NCI-H2171 treated with DMSO at 0.1 percent for 48 hours (cell line): Measurements from ENCODE around the gene FHOD3.

Experiments
- DNase-seq: peaks from one replicate; lab custom pipeline; 2025; lab: John Stamatoyannopoulos, UW

Gene FHOD3

GRCh38 chr18:36629836-36630235, 332.3 kb downstream of the FHOD3 start:
- DNase-seq: no peak

DNA sequence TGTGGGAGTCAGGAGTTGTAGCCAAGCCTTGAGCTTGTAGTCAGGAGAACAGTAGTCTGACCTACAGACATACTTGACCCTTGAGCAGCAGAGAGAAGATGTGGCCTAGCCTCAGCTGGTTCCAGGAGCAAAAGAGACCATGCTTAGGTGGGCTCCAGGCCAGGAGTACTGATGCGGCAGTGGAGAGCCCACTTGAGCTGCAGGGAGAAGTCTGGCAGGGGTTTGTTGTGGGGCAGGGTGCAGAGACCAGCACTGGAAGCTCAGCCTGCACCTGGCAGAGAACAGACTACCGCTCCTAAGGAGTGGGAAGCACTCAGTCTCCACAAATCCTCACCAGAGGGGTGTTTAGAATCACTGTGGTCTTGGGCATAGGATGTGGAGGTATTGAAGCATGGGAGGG, 333.4 kb downstream of the FHOD3 start:
- DNase-seq: no peak

- peak; percentile 32 for DNase-seq
Observed at GRCh38 chr18:36633961-36634412, 336.5 kb downstream of the FHOD3 start.

DNA sequence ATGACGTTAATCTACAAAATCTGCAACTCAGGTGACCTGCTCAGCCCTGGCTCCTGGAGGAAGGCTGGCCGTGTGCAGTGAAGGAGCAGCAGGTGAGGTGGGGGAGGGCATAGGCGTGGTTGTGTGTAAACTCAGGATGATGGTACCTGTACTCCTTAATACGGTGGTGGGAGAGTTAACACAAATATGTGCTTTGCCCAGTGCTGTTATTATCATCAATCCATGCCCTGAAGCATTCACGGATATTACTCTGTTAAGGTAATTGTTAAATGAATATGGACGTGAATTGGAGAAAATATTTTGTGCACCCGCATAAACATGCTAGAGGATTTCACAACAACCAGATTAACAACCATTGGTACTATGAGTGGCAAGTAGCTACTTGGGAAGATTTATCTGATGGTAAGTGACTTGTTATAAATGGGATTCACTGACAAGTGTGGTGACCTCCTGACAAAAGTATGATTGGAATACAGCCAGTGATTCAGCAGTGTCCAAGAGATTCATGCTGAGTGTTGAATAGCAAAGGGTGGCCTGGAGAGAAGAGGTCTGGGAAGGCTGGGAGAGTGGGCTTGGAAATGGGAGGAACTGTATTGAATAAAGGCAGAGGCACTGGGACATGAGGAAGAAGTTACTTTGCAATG, 337.2 kb downstream of the FHOD3 start:
- no peak for DNase-seq

DNA sequence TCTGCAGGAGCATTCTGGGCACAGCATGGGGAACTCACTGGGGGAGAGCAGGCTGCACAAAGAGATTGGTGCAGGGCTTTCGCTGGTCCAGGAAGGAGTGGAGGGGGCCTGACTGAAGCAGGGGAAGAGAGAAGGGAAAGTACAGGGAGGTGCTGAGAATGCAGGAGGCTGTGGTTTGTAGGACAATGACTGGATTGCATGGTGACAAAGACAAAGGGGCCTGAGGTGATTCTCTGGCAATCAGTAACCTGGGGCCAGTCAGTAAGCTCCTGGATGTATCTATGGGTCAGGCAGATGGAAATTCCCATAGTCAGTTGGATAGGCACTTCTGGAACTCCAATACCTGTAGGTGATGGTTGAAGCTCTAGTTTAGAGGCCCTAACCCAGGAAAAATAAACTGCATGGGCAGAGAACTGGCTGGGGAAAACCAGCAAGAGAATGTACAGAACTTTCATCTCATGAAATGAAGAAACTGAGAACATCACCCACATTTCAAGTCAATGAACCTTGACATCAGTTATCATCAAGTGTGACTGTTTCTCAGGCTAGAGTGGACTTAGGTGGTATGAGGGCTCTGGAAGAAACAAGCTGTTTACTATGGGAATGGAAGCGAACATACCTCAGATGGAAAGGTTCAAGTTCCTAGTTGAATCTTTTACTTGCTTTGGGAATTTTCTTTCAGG, 338.0 kb downstream of the FHOD3 start:
- no peak for DNase-seq

GRCh38 chr18:36636237-36636817, 338.8 kb downstream of the FHOD3 start:
- DNase-seq: no peak

DNA sequence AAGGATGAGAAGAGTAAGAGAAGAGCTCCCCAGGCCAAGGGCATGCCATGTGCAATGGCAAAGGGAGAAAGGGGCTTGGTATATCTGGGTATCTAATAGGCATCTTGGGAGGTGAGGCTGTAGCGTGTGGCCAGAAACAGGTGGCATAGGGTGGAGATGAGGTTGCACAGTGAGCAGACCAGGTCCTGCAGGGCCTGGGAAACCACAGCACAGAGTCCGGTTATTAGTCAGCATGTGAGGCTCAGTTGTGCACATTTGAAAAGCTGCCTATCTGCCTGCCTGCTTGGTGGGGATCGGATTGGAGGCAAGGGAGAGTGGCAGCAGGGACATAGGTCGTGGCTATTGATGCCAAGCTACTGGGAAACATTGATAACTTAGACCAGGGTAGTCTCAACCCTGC, 340.7 kb downstream of the FHOD3 start:
- DNase-seq: no peak

- no peak for DNase-seq
Observed at GRCh38 chr18:36640021-36640952, 342.8 kb downstream of the FHOD3 start.

- DNase-seq: no peak
Observed at GRCh38 chr18:36643061-36643460, 345.5 kb downstream of the FHOD3 start.

GRCh38 chr18:36648803-36649202, 351.3 kb downstream of the FHOD3 start:
- no peak for DNase-seq

- DNase-seq: no peak
Observed at GRCh38 chr18:36649205-36649604, 351.7 kb downstream of the FHOD3 start.

GRCh38 chr18:36650266-36650665, 352.8 kb downstream of the FHOD3 start:
- DNase-seq: no peak

- DNase-seq: no peak
Observed at GRCh38 chr18:36650906-36651305, 353.4 kb downstream of the FHOD3 start.

DNA sequence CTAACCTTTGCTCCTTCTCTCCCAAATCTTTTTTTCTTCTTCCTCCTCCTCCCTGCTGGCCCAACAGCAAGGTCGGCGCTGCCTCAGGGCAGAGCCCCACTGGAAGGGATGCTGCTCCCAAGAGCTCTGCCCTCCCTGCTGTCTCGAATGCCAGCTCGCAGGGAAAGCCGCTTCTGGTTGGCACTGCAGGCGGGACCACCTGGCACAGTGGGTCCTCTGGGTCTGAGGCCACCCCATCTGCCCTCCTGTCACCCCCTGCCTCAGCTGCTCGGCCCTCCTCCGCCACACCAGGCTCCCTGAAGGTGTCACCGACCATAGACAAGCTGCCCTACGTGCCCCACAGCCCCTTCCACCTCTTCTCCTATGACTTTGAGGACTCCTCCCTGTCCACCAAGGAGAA, 355.0 kb downstream of the FHOD3 start:
- DNase-seq: no peak

- DNase-seq: no peak
Observed at GRCh38 chr18:36653141-36653869, 355.8 kb downstream of the FHOD3 start.

DNA sequence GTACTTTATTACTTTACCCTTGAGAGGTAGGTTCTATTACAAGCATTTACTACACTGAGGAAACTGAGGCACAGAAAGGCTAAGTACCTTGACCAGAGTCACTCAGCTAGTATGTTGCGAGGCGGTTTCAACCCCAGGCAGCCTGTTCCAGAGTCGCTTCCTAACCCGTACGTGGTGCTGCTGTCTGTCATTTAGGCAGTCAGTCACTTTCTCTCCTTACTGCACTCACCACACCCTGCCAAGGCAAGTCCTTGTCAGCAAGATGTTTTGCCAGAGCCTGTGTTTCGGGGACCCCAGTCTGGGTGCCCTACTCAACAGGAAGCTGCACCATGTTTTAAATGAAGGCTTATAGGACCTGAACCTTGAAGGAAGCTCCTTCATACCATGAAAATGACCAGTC, 356.4 kb downstream of the FHOD3 start:
- DNase-seq: no peak

GRCh38 chr18:36655074-36655473, 357.6 kb downstream of the FHOD3 start:
- DNase-seq: no peak

DNA sequence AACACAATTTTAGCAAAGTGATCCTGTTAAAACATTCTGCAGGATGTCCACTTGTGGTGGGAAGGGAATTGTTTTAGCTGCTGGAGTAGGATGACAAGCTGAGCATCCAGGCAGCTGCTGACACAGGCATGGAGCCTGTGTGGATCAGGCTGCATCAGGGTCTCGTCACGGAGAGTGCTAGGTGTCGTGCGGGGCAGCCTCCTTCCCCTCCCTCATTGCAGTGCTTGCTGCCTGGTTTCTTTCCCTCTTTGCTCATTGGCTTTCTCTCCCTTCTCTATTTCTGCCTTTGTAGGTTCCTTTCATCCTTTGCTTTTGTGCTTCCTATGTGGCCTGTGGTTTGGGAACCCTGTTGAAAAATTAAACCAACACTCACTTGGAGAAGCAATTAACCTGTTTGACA, 358.4 kb downstream of the FHOD3 start:
- DNase-seq: no peak

DNA sequence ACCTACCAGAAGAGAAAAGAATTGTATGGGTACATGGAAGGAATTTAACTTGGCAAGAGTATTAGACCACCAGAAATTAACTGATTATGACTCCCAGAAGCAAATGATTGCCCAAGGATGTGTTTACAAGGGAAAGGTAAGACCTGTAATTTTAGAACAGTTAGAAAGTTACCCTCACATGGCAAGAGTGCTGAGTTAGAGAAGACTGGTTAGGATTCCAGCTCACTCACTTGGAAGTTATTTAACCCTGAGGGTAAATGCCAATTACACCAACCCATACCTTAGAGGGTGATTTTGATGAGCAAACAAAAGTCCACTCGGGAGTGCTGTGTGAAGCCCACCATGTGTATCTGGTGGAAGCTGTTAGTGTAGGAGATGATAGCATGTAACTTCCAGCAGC, 361.1 kb downstream of the FHOD3 start:
- DNase-seq: no peak

DNA sequence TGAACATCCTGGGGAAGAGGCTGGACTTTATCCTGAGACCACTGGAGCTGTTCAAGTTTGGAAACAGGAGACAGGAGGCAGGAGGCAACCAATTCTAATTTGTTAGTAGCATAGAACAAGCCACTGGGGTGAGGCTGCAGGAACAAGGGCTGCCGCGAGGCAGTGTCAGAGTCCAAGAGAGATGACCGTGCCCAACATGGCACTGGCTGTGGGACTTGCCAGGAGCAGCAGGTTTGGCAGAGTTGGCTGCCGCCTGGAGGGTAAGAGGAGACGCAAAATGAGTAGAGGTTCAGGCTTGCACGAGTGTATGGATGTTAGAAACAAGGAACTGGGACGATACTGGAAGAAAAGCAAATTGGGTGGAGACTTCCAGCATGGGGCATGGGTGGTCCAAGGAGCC, 362.8 kb downstream of the FHOD3 start:
- DNase-seq: no peak

DNA sequence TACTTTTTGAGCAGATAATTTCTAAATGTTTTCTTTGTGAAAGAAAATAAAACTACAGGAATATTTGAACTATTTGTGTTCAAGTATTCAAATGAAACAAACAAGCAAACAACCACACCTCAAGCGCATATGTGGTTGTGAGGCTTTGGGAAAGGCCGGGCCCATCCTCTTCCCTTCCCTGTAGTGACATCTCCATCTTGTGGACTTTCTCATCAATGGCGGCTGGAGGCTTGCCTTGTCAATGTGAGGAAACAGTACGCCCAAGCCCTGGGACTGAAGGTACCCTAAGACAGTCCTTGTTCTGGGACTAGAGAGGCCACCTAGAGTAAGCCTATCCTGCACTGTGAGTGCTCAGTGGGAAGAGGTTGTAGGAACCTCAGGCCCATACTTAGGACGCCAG, 364.5 kb downstream of the FHOD3 start:
- DNase-seq: peak; percentile 27

GRCh38 chr18:36663312-36663711, 365.8 kb downstream of the FHOD3 start:
- no peak for DNase-seq
